Astrocyte (in vitro differentiated cells and primary cell): Measurements from ENCODE around the gene KRTAP25-1. TPM values are rescaled to one million over a fixed set of nuclear protein-coding genes. Genes with fewer than 3 reads are reported as not detected.

Experiments
- DNase-seq: peaks from one replicate; pipeline ENCODE4 v3.0.0-alpha.2; 2010; ENCODE audit warnings: low read depth
- FAIRE-seq: peaks from 2 replicates; lab custom pipeline; 2011; peaks lifted over from hg19 to GRCh38; lab: Jason Lieb, UNC
- H2AFZ ChIP-seq: 2 replicates; pipeline ENCODE4 v1.6.0; 2012; ENCODE audit warnings: low read depth, low read length, inconsistent platforms
- H3K27ac ChIP-seq: 2 replicates; pipeline ENCODE4 v1.5.1; 2011; ENCODE audit warnings: low read depth, low read length, inconsistent platforms
- H3K27me3 ChIP-seq: 2 replicates; pipeline ENCODE4 v1.6.0; 2011; ENCODE audit warnings: low read length, inconsistent platforms; ENCODE audit not compliant: insufficient read depth
- H3K36me3 ChIP-seq: 2 replicates; pipeline ENCODE4 v1.5.1; 2011; ENCODE audit warnings: low read length, inconsistent platforms; ENCODE audit not compliant: insufficient read depth
- H3K4me1 ChIP-seq: 2 replicates; pipeline ENCODE4 v1.5.1; 2011; ENCODE audit warnings: low read length, inconsistent platforms; ENCODE audit not compliant: insufficient read depth
- H3K4me2 ChIP-seq: 2 replicates; pipeline ENCODE4 v1.6.0; 2012; ENCODE audit warnings: low read length, inconsistent platforms
- H3K4me3 ChIP-seq: 2 replicates; pipeline ENCODE4 v1.5.1; 2011; ENCODE audit warnings: low read depth, mild to moderate bottlenecking, low read length, inconsistent platforms; ENCODE audit not compliant: insufficient read depth
- H3K79me2 ChIP-seq: 2 replicates; pipeline ENCODE4 v1.6.0; 2012; ENCODE audit warnings: mild to moderate bottlenecking, low read length, inconsistent platforms; ENCODE audit not compliant: insufficient read depth
- H3K9ac ChIP-seq: 2 replicates; pipeline ENCODE4 v1.6.0; 2012; ENCODE audit warnings: mild to moderate bottlenecking, low read length, inconsistent platforms
- H3K9me3 ChIP-seq: 2 replicates; pipeline ENCODE4 v1.5.1; 2012; ENCODE audit warnings: low read depth, mild to moderate bottlenecking, low read length, inconsistent platforms; ENCODE audit not compliant: insufficient read depth
- H4K20me1 ChIP-seq: 2 replicates; pipeline ENCODE4 v1.6.0; 2012; ENCODE audit warnings: low read length, inconsistent platforms; ENCODE audit not compliant: insufficient read depth
- H3K27ac Mint-ChIP-seq: one replicate; pipeline ENCODE4 v1.8.0; 2021; ENCODE audit warnings: mild to moderate bottlenecking, mixed read lengths; ENCODE audit not compliant: unreplicated experiment
- H3K27me3 Mint-ChIP-seq: one replicate; pipeline ENCODE4 v1.8.0; 2021; ENCODE audit warnings: low read depth, mixed read lengths; ENCODE audit not compliant: unreplicated experiment
- H3K36me3 Mint-ChIP-seq: one replicate; pipeline ENCODE4 v1.8.0; 2021; ENCODE audit warnings: low read depth, mixed read lengths; ENCODE audit not compliant: unreplicated experiment
- H3K4me1 Mint-ChIP-seq: one replicate; pipeline ENCODE4 v1.8.0; 2021; ENCODE audit warnings: low read depth, mixed read lengths; ENCODE audit not compliant: unreplicated experiment
- H3K4me3 Mint-ChIP-seq: one replicate; pipeline ENCODE4 v1.8.0; 2021; ENCODE audit warnings: mild to moderate bottlenecking, moderate library complexity, mixed read lengths; ENCODE audit not compliant: unreplicated experiment
- H3K9me3 Mint-ChIP-seq: one replicate; pipeline ENCODE4 v1.8.0; 2021; ENCODE audit warnings: mild to moderate bottlenecking, mixed read lengths; ENCODE audit not compliant: unreplicated experiment
- CTCF ChIP-seq: IDR thresholded peaks from 2 replicates; pipeline ENCODE4 v1.5.1; 2011; ENCODE audit warnings: low read depth, mild to moderate bottlenecking, inconsistent platforms, low read length, moderate library complexity; ENCODE audit not compliant: insufficient read depth
- EZH2 ChIP-seq: IDR thresholded peaks from 2 replicates; pipeline ENCODE4 v1.6.1; 2012; ENCODE audit warnings: mild to moderate bottlenecking, low read length, inconsistent platforms; ENCODE audit not compliant: insufficient read depth
- total RNA-seq: library from RNA; stranded (reverse); gene quantifications from 2 replicates; pipeline ENCODE4 v1.2.1, GENCODE V29; 2021

KRTAP25-1 gene
- total RNA-seq, 1 donor from 2014 or later: not detected

DNA sequence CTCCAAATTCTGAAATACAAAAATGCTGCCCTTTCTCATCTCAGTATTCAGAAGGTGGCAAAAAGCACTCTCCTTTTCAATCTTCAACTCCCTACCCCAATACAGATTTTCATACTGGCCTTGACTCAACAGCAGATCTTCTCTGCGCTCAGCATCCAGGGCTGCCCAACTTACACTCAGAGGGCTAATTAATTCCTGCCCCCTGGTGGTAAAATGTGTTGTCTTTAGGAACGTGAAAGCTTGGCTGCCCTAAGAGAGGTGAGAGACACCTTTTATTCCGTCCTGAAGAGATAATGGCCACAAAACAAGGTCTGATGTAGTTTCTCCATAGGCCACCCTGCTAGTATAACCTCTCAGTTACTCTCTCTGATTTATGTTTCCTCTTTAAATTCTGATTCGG lies 31.5 kb downstream of the KRTAP25-1 start:
- H3K4me1 Mint-ChIP-seq: no peaks in the 10 kb centered on the region
- FAIRE-seq (no peak), DNase-seq (no peak)
- no peak overlapping the region for H3K27ac Mint-ChIP-seq
- Histone ChIP-seq H3K4me1 (no peaks in the 10 kb centered on the region), H3K9ac (no peak overlapping the region), H3K27ac (no peak overlapping the region), H3K4me3 (no peak overlapping the region), H3K4me2 (no peak overlapping the region), H3K9me3 (no peaks in the 10 kb centered on the region), H3K79me2 (no peaks in the 10 kb centered on the region), H2AFZ (no peak overlapping the region), H3K27me3 (no peaks in the 10 kb centered on the region), H4K20me1 (no peaks in the 10 kb centered on the region), H3K36me3 (no peaks in the 10 kb centered on the region)
- H3K36me3 Mint-ChIP-seq: no peaks in the 10 kb centered on the region
- no peaks in the 10 kb centered on the region for H3K9me3 Mint-ChIP-seq
- H3K27me3 Mint-ChIP-seq: no peaks in the 10 kb centered on the region
- no peak overlapping the region for H3K4me3 Mint-ChIP-seq
- no peak for TF ChIP-seq EZH2
- peak; percentile 19 for TF ChIP-seq CTCF

DNA sequence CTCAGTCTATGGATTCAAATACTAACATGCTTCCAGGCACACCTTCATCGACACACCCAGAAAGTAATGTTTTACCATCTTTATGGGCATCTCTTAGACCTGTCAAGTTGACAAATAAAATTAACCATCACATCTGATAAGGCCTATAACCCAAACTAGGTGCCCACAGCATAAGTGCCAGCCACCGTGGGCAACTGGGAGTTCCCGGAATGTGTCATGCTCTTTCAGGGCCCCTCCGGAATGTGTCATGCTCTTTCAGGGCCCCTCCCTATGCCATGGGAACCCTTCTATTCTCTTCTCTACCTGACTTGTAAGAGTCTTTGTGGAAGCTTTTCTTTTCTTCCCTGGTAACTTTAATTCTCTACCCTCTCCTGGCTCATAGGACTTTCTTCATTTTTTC lies 33.2 kb downstream of the KRTAP25-1 start:
- DNase-seq (no peak), FAIRE-seq (no peak)
- Mint-ChIP-seq H3K9me3 (no peaks in the 10 kb centered on the region), H3K27ac (no peak overlapping the region), H3K27me3 (no peaks in the 10 kb centered on the region), H3K36me3 (no peaks in the 10 kb centered on the region), H3K4me1 (no peaks in the 10 kb centered on the region), H3K4me3 (no peak overlapping the region)
- TF ChIP-seq EZH2 (no peak), CTCF (no peak)
- Histone ChIP-seq H3K9ac (no peak overlapping the region), H3K4me2 (no peak overlapping the region), H3K27ac (no peak overlapping the region), H4K20me1 (no peaks in the 10 kb centered on the region), H2AFZ (no peak overlapping the region), H3K4me3 (no peak overlapping the region), H3K79me2 (no peaks in the 10 kb centered on the region), H3K27me3 (no peaks in the 10 kb centered on the region), H3K36me3 (no peaks in the 10 kb centered on the region), H3K9me3 (no peaks in the 10 kb centered on the region), H3K4me1 (no peaks in the 10 kb centered on the region)

GRCh38 chr21:30255679-30256078 lies 33.6 kb downstream of the KRTAP25-1 start:
- H3K4me3 Mint-ChIP-seq: no peak overlapping the region
- no peak overlapping the region for H3K4me3 ChIP-seq
- H3K27ac ChIP-seq: no peak overlapping the region
- no peaks in the 10 kb centered on the region for H3K9me3 Mint-ChIP-seq
- H3K27me3 ChIP-seq: no peaks in the 10 kb centered on the region
- FAIRE-seq: no peak
- no peaks in the 10 kb centered on the region for H3K27me3 Mint-ChIP-seq
- no peaks in the 10 kb centered on the region for H3K4me1 ChIP-seq
- no peak for DNase-seq
- no peaks in the 10 kb centered on the region for H3K36me3 ChIP-seq
- TF ChIP-seq EZH2 (no peak), CTCF (no peak)
- no peaks in the 10 kb centered on the region for H3K9me3 ChIP-seq
- H4K20me1 ChIP-seq: no peaks in the 10 kb centered on the region
- no peak overlapping the region for H3K27ac Mint-ChIP-seq
- H3K4me1 Mint-ChIP-seq: no peaks in the 10 kb centered on the region
- H3K79me2 ChIP-seq: no peaks in the 10 kb centered on the region
- no peak overlapping the region for H2AFZ ChIP-seq
- no peak overlapping the region for H3K4me2 ChIP-seq
- no peak overlapping the region for H3K9ac ChIP-seq
- no peaks in the 10 kb centered on the region for H3K36me3 Mint-ChIP-seq
